Measurements from ENCODE around the gene TRAPPC3L. TPM values are rescaled to one million over a fixed set of nuclear protein-coding genes. Genes with fewer than 3 reads are reported as not detected.

Gene TRAPPC3L
- total RNA-seq, 1 experiment from 2014 or later, result not detected

- no peak overlapping the region for H3K4me2 ChIP-seq (ENCODE audit: low read length)
- no peak for TF ChIP-seq SRF (IDR thresholded peaks at IDR 0.05; ENCODE audit: low read depth)
- no peak for TF ChIP-seq CBX3 (IDR thresholded peaks at IDR 0.05; ENCODE audit: low read depth)
- no peak for TF ChIP-seq SP1 (IDR thresholded peaks at IDR 0.05; ENCODE audit: low read depth)
- no peak for TF ChIP-seq CEBPB (IDR thresholded peaks at IDR 0.05; ENCODE audit: low read depth)
- no peak for TF ChIP-seq EZH2phosphoT487 (IDR thresholded peaks at IDR 0.05; ENCODE audit: borderline replicate concordance)
- TF ChIP-seq YY1 (IDR thresholded peaks at IDR 0.05; ENCODE audit: extremely low read depth, insufficient replicate concordance, low read depth, low read length), result no peak
- POLR2A ChIA-PET, result no interaction called here
- DNase-seq (ENCODE audit: low read depth, low spot score), result no peak
- CTCF ChIA-PET, result interaction anchor here (0.8 to 3.8 kb wide), 8 partner anchors 9 to 265 kb away, joined by 3 to 26 read pairs (median 4); partner anchors contain the start of gene CALHM5
- H3K36me3 ChIP-seq (ENCODE audit: control insufficient read depth in 1 of 2, insufficient read depth in 2 of 2, low read length in 2 of 2), result no peaks in the 10 kb centered on the region
- no peaks in the 10 kb centered on the region for H3K9me2 ChIP-seq (ENCODE audit: insufficient read depth)
- peaks cover 2 to 14% of the 10 kb centered on the region in 2 experiments; a peak in 3 of 4 replicates for H3K4me1 ChIP-seq (ENCODE audit: control insufficient read depth in 1 of 2, insufficient read depth in 2 of 2, low read length in 2 of 2)
- H3K4me3 ChIP-seq (replicated peaks in 1 of 2; ENCODE audit: low read depth in 1 of 2, low read length in 2 of 2), result no peak overlapping the region
- RAD21 ChIA-PET (ENCODE audit: low non-redundant PET in 1 of 2, low total read pairs in 2 of 2, uncharacterized antibody in 2 of 2, unreplicated experiment in 2 of 2), result no interaction called here
- no TSS peak for BruUV-seq (replicated peaks)
- H4K20me1 ChIP-seq (ENCODE audit: insufficient read depth), result no peaks in the 10 kb centered on the region
- H3K27me3 ChIP-seq (ENCODE audit: insufficient read depth, low read length), result no peaks in the 10 kb centered on the region
- no peak overlapping the region for H3K27ac ChIP-seq (ENCODE audit: low read depth, low read length)
- H3K9me3 ChIP-seq (ENCODE audit: control insufficient read depth in 1 of 2, insufficient read depth in 1 of 2, low read depth in 1 of 2, low read length in 2 of 2), result no peaks in the 10 kb centered on the region
- H3K79me2 ChIP-seq (ENCODE audit: insufficient read depth, low read length), result no peaks in the 10 kb centered on the region
- intact Hi-C loops (cut with micrococcal nuclease), result loop anchor here (5.0 kb wide), 1 partner anchor 266 kb away; no protein-coding TSS in a partner anchor
- H2AFZ ChIP-seq (ENCODE audit: low read depth, low read length, poor library complexity, severe bottlenecking), result no peak overlapping the region
- no peak for ATAC-seq
- H3K9ac ChIP-seq (ENCODE audit: low read length), result no peak overlapping the region
Measured at GRCh38 chr6:116533233-116533957, 12.1 kb downstream of the TRAPPC3L start.

- H3K4me1 ChIP-seq (ENCODE audit: control insufficient read depth in 1 of 2, insufficient read depth in 2 of 2, low read length in 2 of 2), result peaks cover 3 to 17% of the 10 kb centered on the region in 2 experiments; a peak in 3 of 4 replicates
- no peak overlapping the region for H2AFZ ChIP-seq (ENCODE audit: low read depth, low read length, poor library complexity, severe bottlenecking)
- DNase-seq (ENCODE audit: low read depth, low spot score) (peak; percentile 60), ATAC-seq (peak; percentile 81)
- H3K27me3 ChIP-seq (ENCODE audit: insufficient read depth, low read length), result no peaks in the 10 kb centered on the region
- no TSS peak for BruUV-seq (replicated peaks)
- intact Hi-C loops (cut with micrococcal nuclease), result loop anchor here (1.0 to 5.0 kb wide), 2 partner anchors 245 to 265 kb away; no protein-coding TSS in a partner anchor
- ChIA-PET RAD21 (ENCODE audit: low non-redundant PET in 1 of 2, low total read pairs in 2 of 2, uncharacterized antibody in 2 of 2, unreplicated experiment in 2 of 2) (no interaction called here), POLR2A (no interaction called here), CTCF (interaction anchor here (3.8 kb wide), 1 partner anchor 263 kb away, joined by 19 read pairs; no protein-coding TSS in a partner anchor)
- H3K9ac ChIP-seq (ENCODE audit: low read length), result no peak overlapping the region
- H3K9me3 ChIP-seq (ENCODE audit: control insufficient read depth in 1 of 2, insufficient read depth in 1 of 2, low read depth in 1 of 2, low read length in 2 of 2), result no peaks in the 10 kb centered on the region
- H3K4me3 ChIP-seq (replicated peaks in 1 of 2; ENCODE audit: low read depth in 1 of 2, low read length in 2 of 2), result no peak overlapping the region
- TF ChIP-seq RAD21 (IDR thresholded peaks at IDR 0.05; ENCODE audit: low read depth) (peak; percentile 75), EGR1 (IDR thresholded peaks at IDR 0.05; ENCODE audit: low read depth) (no peak), CTCF (IDR thresholded peaks at IDR 0.05 in 2 of 3, conservative IDR thresholded peaks at IDR 0.05 in 1 of 3; ENCODE audit: borderline replicate concordance in 1 of 3, insufficient read depth in 1 of 3, low read depth in 2 of 3, low read length in 2 of 3) (peak; percentile 66 to 86 (median 78))
- no peaks in the 10 kb centered on the region for H3K9me2 ChIP-seq (ENCODE audit: insufficient read depth)
- H4K20me1 ChIP-seq (ENCODE audit: insufficient read depth), result no peaks in the 10 kb centered on the region
- H3K79me2 ChIP-seq (ENCODE audit: insufficient read depth, low read length), result no peaks in the 10 kb centered on the region
- H3K4me2 ChIP-seq (ENCODE audit: low read length), result no peak overlapping the region
- H3K36me3 ChIP-seq (ENCODE audit: control insufficient read depth in 1 of 2, insufficient read depth in 2 of 2, low read length in 2 of 2), result no peaks in the 10 kb centered on the region
- no peak overlapping the region for H3K27ac ChIP-seq (ENCODE audit: low read depth, low read length)
Measured at GRCh38 chr6:116531675-116532570, 13.6 kb downstream of the TRAPPC3L start.

Data from HCT116 (cell line).